Measurements from ENCODE around the gene MAL. TPM values are rescaled to one million over a fixed set of nuclear protein-coding genes. Genes with fewer than 3 reads are reported as not detected.

MAL gene
- total and polyA plus RNA-seq, 2 experiments from 2014 or later, result not detected

DNA sequence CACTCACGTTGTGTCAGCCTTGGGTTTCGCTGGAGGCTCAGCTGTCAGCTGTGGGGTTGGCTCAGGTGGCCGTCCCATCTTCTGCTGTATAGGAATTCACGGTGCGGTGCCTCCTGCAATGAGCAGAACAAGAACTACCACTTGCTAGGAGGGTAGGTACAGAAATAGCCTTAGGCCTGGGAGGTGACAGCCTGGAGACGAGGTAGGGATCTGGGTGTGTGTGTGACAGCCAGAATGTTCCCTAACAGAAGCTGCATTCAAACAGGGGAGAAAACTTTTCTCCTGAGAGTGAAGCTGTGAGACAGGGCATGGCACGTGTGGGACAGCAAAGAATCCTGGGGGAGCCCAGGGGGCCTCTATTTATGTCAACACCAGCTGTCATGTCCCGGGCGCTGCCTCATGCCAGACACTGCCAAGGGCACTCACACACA lies 8.4 kb upstream of the MAL start:
- no peak for DNase-seq (ENCODE audit: low read depth in 1 of 2, low spot score in 1 of 2)
- Histone ChIP-seq H3K4me1 (ENCODE audit: low read depth) (no peaks in the 10 kb centered on the region), H3K36me3 (no peaks in the 10 kb centered on the region), H3K4me3 (no peak overlapping the region), H3K27ac (no peak overlapping the region), H3K27me3 (peaks cover 4% of the 10 kb centered on the region), H3K9me3 (ENCODE audit: low read depth) (no peaks in the 10 kb centered on the region)
- TF ChIP-seq, protein P1, sequence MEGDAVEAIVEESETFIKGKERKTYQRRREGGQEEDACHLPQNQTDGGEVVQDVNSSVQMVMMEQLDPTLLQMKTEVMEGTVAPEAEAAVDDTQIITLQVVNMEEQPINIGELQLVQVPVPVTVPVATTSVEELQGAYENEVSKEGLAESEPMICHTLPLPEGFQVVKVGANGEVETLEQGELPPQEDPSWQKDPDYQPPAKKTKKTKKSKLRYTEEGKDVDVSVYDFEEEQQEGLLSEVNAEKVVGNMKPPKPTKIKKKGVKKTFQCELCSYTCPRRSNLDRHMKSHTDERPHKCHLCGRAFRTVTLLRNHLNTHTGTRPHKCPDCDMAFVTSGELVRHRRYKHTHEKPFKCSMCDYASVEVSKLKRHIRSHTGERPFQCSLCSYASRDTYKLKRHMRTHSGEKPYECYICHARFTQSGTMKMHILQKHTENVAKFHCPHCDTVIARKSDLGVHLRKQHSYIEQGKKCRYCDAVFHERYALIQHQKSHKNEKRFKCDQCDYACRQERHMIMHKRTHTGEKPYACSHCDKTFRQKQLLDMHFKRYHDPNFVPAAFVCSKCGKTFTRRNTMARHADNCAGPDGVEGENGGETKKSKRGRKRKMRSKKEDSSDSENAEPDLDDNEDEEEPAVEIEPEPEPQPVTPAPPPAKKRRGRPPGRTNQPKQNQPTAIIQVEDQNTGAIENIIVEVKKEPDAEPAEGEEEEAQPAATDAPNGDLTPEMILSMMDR (IDR thresholded peaks at IDR 0.05; ENCODE audit: low read depth, low read length), result no peak

DNA sequence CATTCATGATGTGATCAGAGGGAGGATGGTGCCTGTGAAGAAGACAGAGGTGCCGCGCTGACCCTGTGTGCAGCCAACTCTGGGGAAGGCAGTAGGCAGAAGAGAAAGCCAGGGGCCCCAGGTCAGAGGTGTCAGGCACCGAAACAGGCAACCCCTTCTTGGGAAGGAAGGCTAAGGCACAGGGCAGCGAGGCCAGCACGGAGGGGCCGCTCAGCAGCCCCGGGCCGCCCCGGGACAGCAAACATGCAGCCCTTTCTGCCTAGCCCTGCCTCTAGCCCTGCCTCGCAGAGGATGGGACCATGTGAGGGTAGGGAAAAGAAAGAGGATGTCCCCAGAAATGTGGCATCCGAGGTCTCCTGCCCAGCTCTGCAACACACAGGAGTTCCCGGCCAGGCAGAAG lies 7.7 kb upstream of the MAL start:
- TF ChIP-seq, protein P1 (IDR thresholded peaks at IDR 0.05; ENCODE audit: low read depth, low read length), result no peak

GRCh38 chr2:95018301-95018700 lies 7.2 kb upstream of the MAL start:
- Histone ChIP-seq H3K9me3 (ENCODE audit: low read depth) (no peaks in the 10 kb centered on the region), H3K27me3 (peaks cover 13% of the 10 kb centered on the region), H3K36me3 (no peaks in the 10 kb centered on the region), H3K27ac (no peak overlapping the region), H3K4me3 (no peak overlapping the region), H3K4me1 (ENCODE audit: low read depth) (no peaks in the 10 kb centered on the region)
- no peak for DNase-seq (ENCODE audit: low read depth in 1 of 2, low spot score in 1 of 2)
- TF ChIP-seq, protein P1 (IDR thresholded peaks at IDR 0.05; ENCODE audit: low read depth, low read length), result no peak

More for the DNA sequence above, 7.7 kb upstream of the MAL start:
- peaks cover 8% of the 10 kb centered on the region for H3K27me3 ChIP-seq
- no peak for DNase-seq (ENCODE audit: low read depth in 1 of 2, low spot score in 1 of 2)
- H3K36me3 ChIP-seq, result no peaks in the 10 kb centered on the region
- no peak overlapping the region for H3K4me3 ChIP-seq
- no peaks in the 10 kb centered on the region for H3K9me3 ChIP-seq (ENCODE audit: low read depth)
- no peak overlapping the region for H3K27ac ChIP-seq
- H3K4me1 ChIP-seq (ENCODE audit: low read depth), result no peaks in the 10 kb centered on the region

- H3K4me3 ChIP-seq, result no peak overlapping the region
- no peaks in the 10 kb centered on the region for H3K4me1 ChIP-seq (ENCODE audit: low read depth)
- no peak overlapping the region for H3K27ac ChIP-seq
- TF ChIP-seq, protein P1 (IDR thresholded peaks at IDR 0.05; ENCODE audit: low read depth, low read length), result no peak
- no peak for DNase-seq (ENCODE audit: low read depth in 1 of 2, low spot score in 1 of 2)
- peaks cover 20% of the 10 kb centered on the region for H3K27me3 ChIP-seq
- no peaks in the 10 kb centered on the region for H3K36me3 ChIP-seq
- H3K9me3 ChIP-seq (ENCODE audit: low read depth), result no peaks in the 10 kb centered on the region
Measured at GRCh38 chr2:95018861-95019550, 6.5 kb upstream of the MAL start.

- Histone ChIP-seq H3K4me3 (no peak overlapping the region), H3K36me3 (no peaks in the 10 kb centered on the region), H3K27me3 (peaks cover 26% of the 10 kb centered on the region), H3K4me1 (ENCODE audit: low read depth) (no peaks in the 10 kb centered on the region), H3K9me3 (ENCODE audit: low read depth) (no peaks in the 10 kb centered on the region), H3K27ac (no peak overlapping the region)
- TF ChIP-seq, protein P1 (IDR thresholded peaks at IDR 0.05; ENCODE audit: low read depth, low read length), result no peak
- no peak for DNase-seq (ENCODE audit: low read depth in 1 of 2, low spot score in 1 of 2)
Measured at GRCh38 chr2:95019572-95019971, 5.9 kb upstream of the MAL start.
